OCI-LY1 (cell line): ENCODE data around the gene THEMIS2.

ENCODE experiments used
- CTCF ChIP-seq: fragments of 200-600 bp; sonication (generic), shearing (Covaris generic); IDR thresholded peaks from 2 replicates; pipeline ENCODE4 v1.5.1; 2017; ENCODE audit warnings: mild to moderate bottlenecking, antibody characterized with exemption, low read length, moderate library complexity, mixed read lengths
- EZH2 ChIP-seq: fragments of 200-600 bp; sonication (generic), shearing (Covaris generic); IDR thresholded peaks from 2 replicates; pipeline ENCODE4 v1.8.0; 2017; ENCODE audit warnings: borderline replicate concordance, mixed run types, mild to moderate bottlenecking, antibody characterized with exemption, low read length, moderate library complexity, mixed read lengths

GRCh38 chr1:27868556-27868931 lies 3.8 kb upstream of the THEMIS2 start:
- TF ChIP-seq CTCF (no peak), EZH2 (no peak)
